ENCODE data around the gene TMEM272. TPM values are rescaled to one million over a fixed set of nuclear protein-coding genes. Genes with fewer than 3 reads are reported as not detected.

The TMEM272 gene
- total RNA-seq, 6 donors from 2014 or later = 0.13 to 0.44 (median 0.17) TPM; not detected in 3

GRCh38 chr13:51828730-51829567 is 16.0 kb downstream of the TMEM272 start:
- ATAC-seq (ENCODE audit: low FRiP score in 2 of 2) (no peak), DNase-seq (no peak)
- peaks cover 0 to 27% (median 7%) of the 10 kb centered on the region in 4 donors for H3K4me1 ChIP-seq
- no peak for TF ChIP-seq POLR2A (IDR thresholded peaks at IDR 0.05)
- no peak for TF ChIP-seq POLR2AphosphoS5 (IDR thresholded peaks at IDR 0.05)
- no peak for TF ChIP-seq EP300 (IDR thresholded peaks at IDR 0.05)
- TF ChIP-seq CTCF (IDR thresholded peaks at IDR 0.05) = no peak
- H3K4me3 ChIP-seq = no peak overlapping the region
- no peaks in the 10 kb centered on the region for H3K27me3 ChIP-seq
- 84 to 85% methylated on average over 8 of the region's 8 CpGs for WGBS, 2 donors
- H3K27ac ChIP-seq = peak overlapping the region in 2 of 4 donors; percentile 46 to 76
- no peaks in the 10 kb centered on the region for H3K36me3 ChIP-seq
- no peaks in the 10 kb centered on the region for H3K9me3 ChIP-seq

GRCh38 chr13:51827254-51827653 is 17.7 kb downstream of the TMEM272 start:
- Histone ChIP-seq H3K4me1 (peaks cover 0 to 27% (median 8%) of the 10 kb centered on the region in 4 donors), H3K27ac (peak overlapping the region; percentile 41 to 82 (median 59)), H3K4me3 (no peak overlapping the region), H3K27me3 (no peaks in the 10 kb centered on the region), H3K9me3 (no peaks in the 10 kb centered on the region), H3K36me3 (no peaks in the 10 kb centered on the region)
- DNase-seq = no peak
- TF ChIP-seq EP300 (IDR thresholded peaks at IDR 0.05) = no peak
- no peak for TF ChIP-seq CTCF (IDR thresholded peaks at IDR 0.05)
- TF ChIP-seq POLR2AphosphoS5 (IDR thresholded peaks at IDR 0.05) = no peak
- no peak for TF ChIP-seq POLR2A (IDR thresholded peaks at IDR 0.05)
- WGBS, 2 donors = 56 to 61% methylated on average over 4 of the region's 4 CpGs
- ATAC-seq (ENCODE audit: low FRiP score in 2 of 2) = no peak

DNA sequence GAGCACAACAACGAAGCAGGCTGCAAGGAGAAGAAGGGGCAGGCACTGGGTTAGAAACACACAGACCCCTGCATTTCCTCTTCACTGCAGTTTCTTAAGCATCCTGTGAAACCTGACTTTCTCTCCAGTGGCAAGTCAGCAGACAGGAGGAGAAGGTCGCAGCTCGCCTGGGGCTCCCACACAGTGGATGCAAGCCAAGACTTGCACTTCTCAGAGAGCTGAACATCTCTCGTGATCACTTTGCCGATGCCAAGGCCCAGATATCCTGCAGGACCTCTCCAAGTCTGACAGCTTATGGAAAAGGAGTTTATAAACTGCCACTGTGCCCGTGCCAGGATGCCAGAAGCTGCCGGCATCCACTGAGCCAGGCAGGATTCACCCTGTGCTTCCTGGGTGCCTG is 18.4 kb downstream of the TMEM272 start:
- H3K27me3 ChIP-seq = no peaks in the 10 kb centered on the region
- WGBS, 2 donors = 42 to 48% methylated on average over 2 to 7 of the region's 7 CpGs
- peaks cover 0 to 33% (median 12%) of the 10 kb centered on the region in 4 donors for H3K4me1 ChIP-seq
- no peak overlapping the region for H3K4me3 ChIP-seq
- DNase-seq (no peak), ATAC-seq (ENCODE audit: low FRiP score in 2 of 2) (no peak)
- TF ChIP-seq EP300 (IDR thresholded peaks at IDR 0.05) (no peak), POLR2AphosphoS5 (IDR thresholded peaks at IDR 0.05) (no peak), POLR2A (IDR thresholded peaks at IDR 0.05) (no peak), CTCF (IDR thresholded peaks at IDR 0.05) (no peak)
- H3K36me3 ChIP-seq = no peaks in the 10 kb centered on the region
- H3K9me3 ChIP-seq = no peaks in the 10 kb centered on the region
- peak overlapping the region; percentile 41 to 82 (median 59) for H3K27ac ChIP-seq

DNA sequence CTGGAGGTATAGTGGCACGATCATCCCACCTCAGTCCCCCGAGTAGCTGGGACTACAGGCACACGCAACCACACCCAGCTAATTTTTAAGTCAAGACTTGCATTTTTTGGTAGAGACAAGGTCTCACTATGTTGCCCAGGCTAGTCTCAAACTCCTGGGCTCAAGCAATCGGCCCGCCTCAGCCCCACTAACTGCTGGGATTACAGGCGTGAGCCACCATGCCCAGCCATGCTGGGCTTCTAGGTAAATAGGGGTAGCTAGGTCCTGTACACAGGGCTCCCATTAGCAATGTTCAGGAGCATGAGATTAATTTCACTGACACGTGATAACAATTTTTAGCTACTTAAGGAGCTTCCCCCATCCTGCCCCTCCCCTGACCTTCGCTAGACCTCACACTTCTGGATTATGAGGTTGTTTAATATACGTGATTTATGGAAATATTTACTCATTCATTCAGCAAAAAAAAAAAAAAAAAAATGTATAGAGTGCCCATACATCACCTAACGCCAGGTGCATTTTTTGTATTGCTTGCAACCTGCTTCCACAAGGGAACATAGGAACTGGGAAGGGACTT is 19.2 kb downstream of the TMEM272 start:
- TF ChIP-seq CTCF (IDR thresholded peaks at IDR 0.05) = no peak
- TF ChIP-seq EP300 (IDR thresholded peaks at IDR 0.05) = no peak
- TF ChIP-seq POLR2A (IDR thresholded peaks at IDR 0.05) = no peak
- no peak for TF ChIP-seq POLR2AphosphoS5 (IDR thresholded peaks at IDR 0.05)
- DNase-seq (no peak), ATAC-seq (ENCODE audit: low FRiP score in 2 of 2) (no peak)
- peaks cover 0 to 33% (median 13%) of the 10 kb centered on the region in 4 donors for H3K4me1 ChIP-seq
- peak overlapping the region; percentile 41 to 82 (median 68) for H3K27ac ChIP-seq
- 72 to 81% methylated on average over 10 of the region's 10 CpGs for WGBS, 2 donors
- no peaks in the 10 kb centered on the region for H3K9me3 ChIP-seq
- no peak overlapping the region for H3K4me3 ChIP-seq
- no peaks in the 10 kb centered on the region for H3K27me3 ChIP-seq
- no peaks in the 10 kb centered on the region for H3K36me3 ChIP-seq
